SH-SY5Y (cell line): ENCODE data around the gene MAVS.

Source experiments
- GATA2 ChIP-seq: IDR thresholded peaks from 2 replicates; pipeline ENCODE4 v1.6.1; 2011; ENCODE audit warnings: mild to moderate bottlenecking, low read depth, low read length
- GATA3 ChIP-seq: IDR thresholded peaks from 2 replicates; pipeline ENCODE4 v1.6.1; 2011; ENCODE audit warnings: low read depth, mild to moderate bottlenecking, low read length, moderate library complexity

- no peak for TF ChIP-seq GATA2
- no peak for TF ChIP-seq GATA3
These were observed 43.1 kb downstream of the MAVS start for GRCh38 chr20:3889489-3890397.
